ENCODE results near the gene METAP2. TPM values are rescaled to one million over a fixed set of nuclear protein-coding genes. Genes with fewer than 3 reads are reported as not detected.

Gene METAP2
- total RNA-seq (10 to 100 TPM; 56.3 to 57.5 TPM), polyA plus RNA-seq (ENCODE audit: insufficient read length in 6 of 6) (100 to 1,000 TPM; 104 to 141 (median 119) TPM)
- long read RNA-seq, donor 1, transcript METAP2-202 (11 exons, 3,601 nt), result major isoform, 19 of 95 reads
- long read RNA-seq, donor 1, partial matches to known transcripts, result 72 of 95 reads
- long read RNA-seq, donor 1, other reads (novel, unspliced or antisense), result 0 of 95 reads
- long read RNA-seq, donor 2, transcript METAP2-202 (11 exons, 3,601 nt), result major isoform, 16 of 81 reads
- long read RNA-seq, donor 2, partial matches to known transcripts, result 60 of 81 reads
- long read RNA-seq, donor 2, other reads (novel, unspliced or antisense), result 0 of 81 reads
- long read RNA-seq, donor 3, transcript METAP2-210 (11 exons, 1,874 nt), result minor isoform, 8 of 49 reads
- long read RNA-seq, donor 3, transcript METAP2-202 (11 exons, 3,601 nt), result major isoform, 17 of 49 reads
- long read RNA-seq, donor 3, partial matches to known transcripts, result 24 of 49 reads
- long read RNA-seq, donor 3, other reads (novel, unspliced or antisense), result 0 of 49 reads
- long read RNA-seq, donor 4, transcript METAP2-202 (11 exons, 3,601 nt), result major isoform, 13 of 72 reads
- long read RNA-seq, donor 4, partial matches to known transcripts, result 53 of 72 reads
- long read RNA-seq, donor 4, other reads (novel, unspliced or antisense), result 4 of 72 reads
- long read RNA-seq, donor 5, transcript METAP2-202 (11 exons, 3,601 nt), result major isoform, 10 of 59 reads
- long read RNA-seq, donor 5, partial matches to known transcripts, result 42 of 59 reads
- long read RNA-seq, donor 5, other reads (novel, unspliced or antisense), result 0 of 59 reads
- long read RNA-seq, donor 6, transcript METAP2-202 (11 exons, 3,601 nt), result major isoform, 18 of 89 reads
- long read RNA-seq, donor 6, partial matches to known transcripts, result 64 of 89 reads
- long read RNA-seq, donor 6, other reads (novel, unspliced or antisense), result 0 of 89 reads
- long read RNA-seq, donor 7, transcript METAP2-202 (11 exons, 3,601 nt), result major isoform, 11 of 21 reads
- long read RNA-seq, donor 7, partial matches to known transcripts, result 10 of 21 reads
- long read RNA-seq, donor 7, other reads (novel, unspliced or antisense), result 0 of 21 reads
- long read RNA-seq, donor 8, transcript METAP2-202 (11 exons, 3,601 nt), result major isoform, 18 of 33 reads
- long read RNA-seq, donor 8, partial matches to known transcripts, result 11 of 33 reads
- long read RNA-seq, donor 8, other reads (novel, unspliced or antisense), result 0 of 33 reads
- long read RNA-seq, donor 9, result 0 reads
- long read RNA-seq, donor 10, transcript METAP2-202 (11 exons, 3,601 nt), result major isoform, 5 of 45 reads
- long read RNA-seq, donor 10, partial matches to known transcripts, result 40 of 45 reads
- long read RNA-seq, donor 10, other reads (novel, unspliced or antisense), result 0 of 45 reads
- long read RNA-seq, donor 11, transcript METAP2-202 (11 exons, 3,601 nt), result major isoform, 23 of 101 reads
- long read RNA-seq, donor 11, partial matches to known transcripts, result 71 of 101 reads
- long read RNA-seq, donor 11, other reads (novel, unspliced or antisense), result 0 of 101 reads
- long read RNA-seq, donor 12, transcript METAP2-202 (11 exons, 3,601 nt), result major isoform, 8 of 21 reads
- long read RNA-seq, donor 12, partial matches to known transcripts, result 12 of 21 reads
- long read RNA-seq, donor 12, other reads (novel, unspliced or antisense), result 0 of 21 reads

- H3K27me3 ChIP-seq, result no peaks in the 10 kb centered on the region
- peak within 1 kb of the TSS; percentile 74 for H3K4me3 ChIP-seq
- H3K36me3 ChIP-seq, result peaks cover 0 to 30% of the 10 kb centered on the region in 2 donors
- H3K27ac ChIP-seq, result peak within 1 kb of the TSS; percentile 92 to 94
- ATAC-seq (peak; percentile 99), DNase-seq (peak; percentile 91 to 98 (median 96))
- peaks cover 13 to 30% of the 10 kb centered on the region in 2 donors for H3K4me1 ChIP-seq
- intact Hi-C loops (cut with DNase I), result no loop called here
- no peak for TF ChIP-seq CTCF (IDR thresholded peaks at IDR 0.05)
- H3K9me3 ChIP-seq, result no peaks in the 10 kb centered on the region
These were observed at the start of gene METAP2 for GRCh38 chr12:95473884-95474659. Gene METAP2 (plus strand): TSS chr12:95474152. CDS start chr12:95474180, 28 bp downstream.

GRCh38 chr12:95424271-95424994, 49.5 kb upstream of the METAP2 start:
- Histone ChIP-seq H3K9me3 (no peaks in the 10 kb centered on the region), H3K27me3 (no peaks in the 10 kb centered on the region), H3K4me3 (no peak overlapping the region), H3K27ac (no peak overlapping the region), H3K36me3 (no peaks in the 10 kb centered on the region), H3K4me1 (peaks cover 0 to 8% of the 10 kb centered on the region in 2 donors)
- DNase-seq, result peak in 1 of 4 donors; percentile 40
- peak; percentile 76 for ATAC-seq
- intact Hi-C loops (cut with DNase I), result no loop called here
- TF ChIP-seq CTCF (IDR thresholded peaks at IDR 0.05), result no peak

DNA sequence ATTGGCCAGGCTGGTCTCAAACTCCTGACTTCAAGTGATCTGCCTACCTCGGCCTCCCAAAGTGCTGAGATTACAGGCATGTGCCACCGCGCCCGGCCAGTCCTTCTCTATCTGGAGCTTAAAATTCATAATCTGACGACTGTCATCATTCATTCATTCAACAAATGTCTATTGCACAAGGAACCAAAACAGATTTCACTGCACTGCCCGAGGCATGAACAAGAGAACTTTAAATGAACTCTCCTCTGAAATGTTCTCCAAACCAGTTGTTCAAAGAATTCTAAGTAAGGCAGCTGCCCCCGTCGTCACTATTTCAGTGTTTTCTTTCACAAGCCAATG, 44.8 kb upstream of the METAP2 start:
- H3K36me3 ChIP-seq, result no peaks in the 10 kb centered on the region
- ATAC-seq (no peak), DNase-seq (no peak)
- H3K27me3 ChIP-seq, result no peaks in the 10 kb centered on the region
- H3K4me3 ChIP-seq, result no peak overlapping the region
- peaks cover 0 to 8% of the 10 kb centered on the region in 2 donors for H3K4me1 ChIP-seq
- TF ChIP-seq CTCF (IDR thresholded peaks at IDR 0.05), result no peak
- no peak overlapping the region for H3K27ac ChIP-seq
- no peaks in the 10 kb centered on the region for H3K9me3 ChIP-seq
- intact Hi-C loops (cut with DNase I), result no loop called here

GRCh38 chr12:95431120-95431519, 42.8 kb upstream of the METAP2 start:
- Histone ChIP-seq H3K4me1 (peaks cover 0 to 8% of the 10 kb centered on the region in 2 donors), H3K36me3 (no peaks in the 10 kb centered on the region), H3K27me3 (no peaks in the 10 kb centered on the region), H3K4me3 (no peak overlapping the region), H3K27ac (no peak overlapping the region), H3K9me3 (no peaks in the 10 kb centered on the region)
- ATAC-seq (no peak), DNase-seq (no peak)
- intact Hi-C loops (cut with DNase I), result no loop called here
- TF ChIP-seq CTCF (IDR thresholded peaks at IDR 0.05), result no peak

Measured in left lung (tissue), 14 donors.